Measurements from ENCODE around the gene CASZ1. TPM values are rescaled to one million over a fixed set of nuclear protein-coding genes. Genes with fewer than 3 reads are reported as not detected.

CASZ1 gene
- polyA plus RNA-seq, 2 of the 4 experiments (the other 2 are of a cell fraction): 0.52 to 1.2 TPM

DNA sequence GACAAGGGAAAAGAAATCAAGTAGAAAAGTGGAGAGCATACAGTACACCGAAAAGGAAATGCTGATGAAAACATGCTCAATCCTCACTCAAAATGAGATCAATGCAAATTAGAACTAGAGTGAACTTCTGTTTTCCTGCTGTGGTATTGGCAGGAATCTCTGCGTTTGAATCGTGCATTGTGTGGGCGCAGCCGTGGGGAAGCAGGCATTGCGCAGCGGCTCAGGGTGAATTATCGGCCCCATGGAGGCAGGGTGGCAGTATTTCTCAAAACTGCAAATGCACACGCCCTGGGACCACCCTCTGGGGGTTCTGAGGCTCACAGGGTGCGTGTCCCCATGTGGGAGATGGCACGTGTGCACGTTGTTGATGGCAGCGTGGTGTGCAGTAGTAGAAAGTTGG is 181.1 kb downstream of the CASZ1 start:
- DNase-seq (ENCODE audit: low read depth in 1 of 2, low spot score in 1 of 2): no peak
- ChIA-PET POLR2A (no interaction called here), CTCF (interaction anchor here (0.9 to 1.3 kb wide), 2 partner anchors 11 to 78 kb away, joined by 3 read pairs; no protein-coding TSS in a partner anchor)
- 91% methylated on average over 12 of the region's 13 CpGs for WGBS (ENCODE audit: missing lambda C conversion rate)
- TF ChIP-seq SREBF2 (IDR thresholded peaks at IDR 0.05): no peak
- TF ChIP-seq, protein P1, sequence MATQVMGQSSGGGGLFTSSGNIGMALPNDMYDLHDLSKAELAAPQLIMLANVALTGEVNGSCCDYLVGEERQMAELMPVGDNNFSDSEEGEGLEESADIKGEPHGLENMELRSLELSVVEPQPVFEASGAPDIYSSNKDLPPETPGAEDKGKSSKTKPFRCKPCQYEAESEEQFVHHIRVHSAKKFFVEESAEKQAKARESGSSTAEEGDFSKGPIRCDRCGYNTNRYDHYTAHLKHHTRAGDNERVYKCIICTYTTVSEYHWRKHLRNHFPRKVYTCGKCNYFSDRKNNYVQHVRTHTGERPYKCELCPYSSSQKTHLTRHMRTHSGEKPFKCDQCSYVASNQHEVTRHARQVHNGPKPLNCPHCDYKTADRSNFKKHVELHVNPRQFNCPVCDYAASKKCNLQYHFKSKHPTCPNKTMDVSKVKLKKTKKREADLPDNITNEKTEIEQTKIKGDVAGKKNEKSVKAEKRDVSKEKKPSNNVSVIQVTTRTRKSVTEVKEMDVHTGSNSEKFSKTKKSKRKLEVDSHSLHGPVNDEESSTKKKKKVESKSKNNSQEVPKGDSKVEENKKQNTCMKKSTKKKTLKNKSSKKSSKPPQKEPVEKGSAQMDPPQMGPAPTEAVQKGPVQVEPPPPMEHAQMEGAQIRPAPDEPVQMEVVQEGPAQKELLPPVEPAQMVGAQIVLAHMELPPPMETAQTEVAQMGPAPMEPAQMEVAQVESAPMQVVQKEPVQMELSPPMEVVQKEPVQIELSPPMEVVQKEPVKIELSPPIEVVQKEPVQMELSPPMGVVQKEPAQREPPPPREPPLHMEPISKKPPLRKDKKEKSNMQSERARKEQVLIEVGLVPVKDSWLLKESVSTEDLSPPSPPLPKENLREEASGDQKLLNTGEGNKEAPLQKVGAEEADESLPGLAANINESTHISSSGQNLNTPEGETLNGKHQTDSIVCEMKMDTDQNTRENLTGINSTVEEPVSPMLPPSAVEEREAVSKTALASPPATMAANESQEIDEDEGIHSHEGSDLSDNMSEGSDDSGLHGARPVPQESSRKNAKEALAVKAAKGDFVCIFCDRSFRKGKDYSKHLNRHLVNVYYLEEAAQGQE (IDR thresholded peaks at IDR 0.05): no peak
- TF ChIP-seq JUNB (IDR thresholded peaks at IDR 0.05): no peak
- TF ChIP-seq ZFP36 (IDR thresholded peaks at IDR 0.05; ENCODE audit: borderline replicate concordance, partially characterized antibody): no peak
- no peak for TF ChIP-seq HOXB5 (CRISPR knock-in tag; IDR thresholded peaks at IDR 0.05)
- TF ChIP-seq HOXB13 (CRISPR knock-in tag; IDR thresholded peaks at IDR 0.05; ENCODE audit: low read depth): no peak
- TF ChIP-seq CHD2 (IDR thresholded peaks at IDR 0.05; ENCODE audit: low read length, partially characterized antibody): no peak
- TF ChIP-seq, protein P2, sequence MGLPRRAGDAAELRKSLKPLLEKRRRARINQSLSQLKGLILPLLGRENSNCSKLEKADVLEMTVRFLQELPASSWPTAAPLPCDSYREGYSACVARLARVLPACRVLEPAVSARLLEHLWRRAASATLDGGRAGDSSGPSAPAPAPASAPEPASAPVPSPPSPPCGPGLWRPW (IDR thresholded peaks at IDR 0.05): no peak
- TF ChIP-seq, protein P3, sequence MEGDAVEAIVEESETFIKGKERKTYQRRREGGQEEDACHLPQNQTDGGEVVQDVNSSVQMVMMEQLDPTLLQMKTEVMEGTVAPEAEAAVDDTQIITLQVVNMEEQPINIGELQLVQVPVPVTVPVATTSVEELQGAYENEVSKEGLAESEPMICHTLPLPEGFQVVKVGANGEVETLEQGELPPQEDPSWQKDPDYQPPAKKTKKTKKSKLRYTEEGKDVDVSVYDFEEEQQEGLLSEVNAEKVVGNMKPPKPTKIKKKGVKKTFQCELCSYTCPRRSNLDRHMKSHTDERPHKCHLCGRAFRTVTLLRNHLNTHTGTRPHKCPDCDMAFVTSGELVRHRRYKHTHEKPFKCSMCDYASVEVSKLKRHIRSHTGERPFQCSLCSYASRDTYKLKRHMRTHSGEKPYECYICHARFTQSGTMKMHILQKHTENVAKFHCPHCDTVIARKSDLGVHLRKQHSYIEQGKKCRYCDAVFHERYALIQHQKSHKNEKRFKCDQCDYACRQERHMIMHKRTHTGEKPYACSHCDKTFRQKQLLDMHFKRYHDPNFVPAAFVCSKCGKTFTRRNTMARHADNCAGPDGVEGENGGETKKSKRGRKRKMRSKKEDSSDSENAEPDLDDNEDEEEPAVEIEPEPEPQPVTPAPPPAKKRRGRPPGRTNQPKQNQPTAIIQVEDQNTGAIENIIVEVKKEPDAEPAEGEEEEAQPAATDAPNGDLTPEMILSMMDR (IDR thresholded peaks at IDR 0.05): no peak
- no peak for TF ChIP-seq ZSCAN20 (CRISPR knock-in tag; IDR thresholded peaks at IDR 0.05)
- no peak for TF ChIP-seq KDM1A (IDR thresholded peaks at IDR 0.05; ENCODE audit: low read depth)
- no peak for TF ChIP-seq EHMT2 (IDR thresholded peaks at IDR 0.05; ENCODE audit: low read depth)
- no peak for TF ChIP-seq FOXS1 (CRISPR knock-in tag; IDR thresholded peaks at IDR 0.05)
- ATAC-seq: no peak
- no peak overlapping the region for H3K27ac ChIP-seq
- no peak for FAIRE-seq
- no peaks in the 10 kb centered on the region for H3K4me1 ChIP-seq
- no peaks in the 10 kb centered on the region for H3K9me3 ChIP-seq
- no peak overlapping the region for H3K4me2 ChIP-seq
- no peak overlapping the region for H3K4me3 ChIP-seq

DNA sequence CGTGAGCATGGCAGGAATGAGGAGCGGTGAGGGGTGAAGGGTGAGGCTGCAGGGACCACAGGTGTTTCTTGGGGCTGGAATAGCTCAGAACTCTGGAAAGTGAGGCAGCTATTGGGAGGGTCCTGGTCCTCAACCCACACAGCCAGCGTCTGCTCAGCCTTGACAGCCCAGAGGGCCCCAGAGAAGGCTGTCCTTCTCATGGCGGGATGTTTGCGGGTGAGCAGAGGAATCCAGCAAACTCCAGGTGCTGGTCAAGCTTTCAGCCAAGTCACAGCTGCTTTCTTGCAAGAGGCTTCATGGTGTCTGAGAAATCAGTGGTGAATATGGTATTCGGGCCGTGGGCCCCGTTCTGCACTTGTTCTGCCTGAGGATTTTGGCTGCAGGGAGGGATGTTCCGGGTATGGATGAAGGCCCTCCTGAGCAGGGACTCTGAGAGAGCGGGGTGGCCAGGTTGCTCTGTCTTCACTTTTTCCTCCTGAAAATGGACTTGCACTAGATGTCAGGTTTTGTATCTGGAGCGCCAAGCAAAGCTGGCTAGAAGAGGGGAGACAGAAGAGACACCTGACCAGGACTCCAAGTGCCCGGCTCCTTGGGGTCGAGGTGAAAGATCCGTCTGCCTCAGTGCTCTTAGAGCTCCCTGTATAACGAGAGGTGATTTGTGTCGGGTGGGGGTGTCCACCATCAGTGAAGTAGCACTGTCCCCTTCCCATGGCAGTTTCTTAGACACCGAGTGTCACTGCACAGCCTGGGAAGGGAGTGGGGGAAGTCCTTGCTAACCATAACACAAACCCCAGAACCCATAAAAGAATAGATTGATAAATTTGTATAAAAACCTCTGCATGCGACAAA is 181.8 kb downstream of the CASZ1 start:
- no peak for ATAC-seq
- TF ChIP-seq, protein P4, sequence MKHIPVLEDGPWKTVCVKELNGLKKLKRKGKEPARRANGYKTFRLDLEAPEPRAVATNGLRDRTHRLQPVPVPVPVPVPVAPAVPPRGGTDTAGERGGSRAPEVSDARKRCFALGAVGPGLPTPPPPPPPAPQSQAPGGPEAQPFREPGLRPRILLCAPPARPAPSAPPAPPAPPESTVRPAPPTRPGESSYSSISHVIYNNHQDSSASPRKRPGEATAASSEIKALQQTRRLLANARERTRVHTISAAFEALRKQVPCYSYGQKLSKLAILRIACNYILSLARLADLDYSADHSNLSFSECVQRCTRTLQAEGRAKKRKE (CRISPR knock-in tag; IDR thresholded peaks at IDR 0.05; ENCODE audit: low read depth): no peak
- no peak for TF ChIP-seq TP53 (CRISPR knock-in tag; IDR thresholded peaks at IDR 0.05)
- TF ChIP-seq FOSB (CRISPR knock-in tag; IDR thresholded peaks at IDR 0.05): no peak
- TF ChIP-seq EP300 (IDR thresholded peaks at IDR 0.05): no peak
- TF ChIP-seq ZFP36 (IDR thresholded peaks at IDR 0.05; ENCODE audit: borderline replicate concordance, partially characterized antibody): no peak
- TF ChIP-seq, protein P5, sequence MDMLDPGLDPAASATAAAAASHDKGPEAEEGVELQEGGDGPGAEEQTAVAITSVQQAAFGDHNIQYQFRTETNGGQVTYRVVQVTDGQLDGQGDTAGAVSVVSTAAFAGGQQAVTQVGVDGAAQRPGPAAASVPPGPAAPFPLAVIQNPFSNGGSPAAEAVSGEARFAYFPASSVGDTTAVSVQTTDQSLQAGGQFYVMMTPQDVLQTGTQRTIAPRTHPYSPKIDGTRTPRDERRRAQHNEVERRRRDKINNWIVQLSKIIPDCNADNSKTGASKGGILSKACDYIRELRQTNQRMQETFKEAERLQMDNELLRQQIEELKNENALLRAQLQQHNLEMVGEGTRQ (IDR thresholded peaks at IDR 0.05): no peak
- TF ChIP-seq FOSL2 (IDR thresholded peaks at IDR 0.05): no peak
- no peak for TF ChIP-seq FOSL2 (CRISPR knock-in tag; IDR thresholded peaks at IDR 0.05)
- TF ChIP-seq POLR2A (IDR thresholded peaks at IDR 0.05; ENCODE audit: low read length): no peak
- TF ChIP-seq, protein P6, sequence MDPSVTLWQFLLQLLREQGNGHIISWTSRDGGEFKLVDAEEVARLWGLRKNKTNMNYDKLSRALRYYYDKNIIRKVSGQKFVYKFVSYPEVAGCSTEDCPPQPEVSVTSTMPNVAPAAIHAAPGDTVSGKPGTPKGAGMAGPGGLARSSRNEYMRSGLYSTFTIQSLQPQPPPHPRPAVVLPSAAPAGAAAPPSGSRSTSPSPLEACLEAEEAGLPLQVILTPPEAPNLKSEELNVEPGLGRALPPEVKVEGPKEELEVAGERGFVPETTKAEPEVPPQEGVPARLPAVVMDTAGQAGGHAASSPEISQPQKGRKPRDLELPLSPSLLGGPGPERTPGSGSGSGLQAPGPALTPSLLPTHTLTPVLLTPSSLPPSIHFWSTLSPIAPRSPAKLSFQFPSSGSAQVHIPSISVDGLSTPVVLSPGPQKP (IDR thresholded peaks at IDR 0.05; ENCODE audit: low read depth, low read length): no peak
- TF ChIP-seq MYC (IDR thresholded peaks at IDR 0.05; ENCODE audit: borderline replicate concordance, low read length): no peak
- TF ChIP-seq, protein P1 (IDR thresholded peaks at IDR 0.05): no peak
- TF ChIP-seq POLR2AphosphoS2 (conservative IDR thresholded peaks at IDR 0.05; ENCODE audit: low read length): no peak

More for the DNA sequence above, 181.8 kb downstream of the CASZ1 start:
- ChIA-PET CTCF (interaction anchor here (0.9 to 2.2 kb wide), 3 partner anchors 10 to 77 kb away, joined by 3 to 5 read pairs (median 3); no protein-coding TSS in a partner anchor), POLR2A (no interaction called here)
- Histone ChIP-seq H3K4me1 (no peaks in the 10 kb centered on the region), H3K4me3 (no peak overlapping the region), H3K27ac (no peak overlapping the region), H3K9me3 (no peaks in the 10 kb centered on the region), H3K4me2 (no peak overlapping the region)
- DNase-seq (ENCODE audit: low read depth in 1 of 2, low spot score in 1 of 2): no peak
- no peak for FAIRE-seq
- WGBS (ENCODE audit: missing lambda C conversion rate): 85% methylated on average over 15 of the region's 18 CpGs
